Astrocyte (in vitro differentiated cells and primary cell): ENCODE data around the gene TIMM10. TPM values are rescaled to one million over a fixed set of nuclear protein-coding genes. Genes with fewer than 3 reads are reported as not detected.

ENCODE experiments used
- DNase-seq: peaks from one replicate; pipeline ENCODE4 v3.0.0-alpha.2; 2010; ENCODE audit warnings: low read depth
- FAIRE-seq: peaks from 2 replicates; lab custom pipeline; 2011; peaks lifted over from hg19 to GRCh38; lab: Jason Lieb, UNC
- H2AFZ ChIP-seq: 2 replicates; pipeline ENCODE4 v1.6.0; 2012; ENCODE audit warnings: low read depth, low read length, inconsistent platforms
- H3K27ac ChIP-seq: 2 replicates; pipeline ENCODE4 v1.5.1; 2011; ENCODE audit warnings: low read depth, low read length, inconsistent platforms
- H3K27me3 ChIP-seq: 2 replicates; pipeline ENCODE4 v1.6.0; 2011; ENCODE audit warnings: low read length, inconsistent platforms; ENCODE audit not compliant: insufficient read depth
- H3K36me3 ChIP-seq: 2 replicates; pipeline ENCODE4 v1.5.1; 2011; ENCODE audit warnings: low read length, inconsistent platforms; ENCODE audit not compliant: insufficient read depth
- H3K4me1 ChIP-seq: 2 replicates; pipeline ENCODE4 v1.5.1; 2011; ENCODE audit warnings: low read length, inconsistent platforms; ENCODE audit not compliant: insufficient read depth
- H3K4me2 ChIP-seq: 2 replicates; pipeline ENCODE4 v1.6.0; 2012; ENCODE audit warnings: low read length, inconsistent platforms
- H3K4me3 ChIP-seq: 2 replicates; pipeline ENCODE4 v1.5.1; 2011; ENCODE audit warnings: low read depth, mild to moderate bottlenecking, low read length, inconsistent platforms; ENCODE audit not compliant: insufficient read depth
- H3K79me2 ChIP-seq: 2 replicates; pipeline ENCODE4 v1.6.0; 2012; ENCODE audit warnings: mild to moderate bottlenecking, low read length, inconsistent platforms; ENCODE audit not compliant: insufficient read depth
- H3K9ac ChIP-seq: 2 replicates; pipeline ENCODE4 v1.6.0; 2012; ENCODE audit warnings: mild to moderate bottlenecking, low read length, inconsistent platforms
- H3K9me3 ChIP-seq: 2 replicates; pipeline ENCODE4 v1.5.1; 2012; ENCODE audit warnings: low read depth, mild to moderate bottlenecking, low read length, inconsistent platforms; ENCODE audit not compliant: insufficient read depth
- H4K20me1 ChIP-seq: 2 replicates; pipeline ENCODE4 v1.6.0; 2012; ENCODE audit warnings: low read length, inconsistent platforms; ENCODE audit not compliant: insufficient read depth
- H3K27ac Mint-ChIP-seq: one replicate; pipeline ENCODE4 v1.8.0; 2021; ENCODE audit warnings: mild to moderate bottlenecking, mixed read lengths; ENCODE audit not compliant: unreplicated experiment
- H3K27me3 Mint-ChIP-seq: one replicate; pipeline ENCODE4 v1.8.0; 2021; ENCODE audit warnings: low read depth, mixed read lengths; ENCODE audit not compliant: unreplicated experiment
- H3K36me3 Mint-ChIP-seq: one replicate; pipeline ENCODE4 v1.8.0; 2021; ENCODE audit warnings: low read depth, mixed read lengths; ENCODE audit not compliant: unreplicated experiment
- H3K4me1 Mint-ChIP-seq: one replicate; pipeline ENCODE4 v1.8.0; 2021; ENCODE audit warnings: low read depth, mixed read lengths; ENCODE audit not compliant: unreplicated experiment
- H3K4me3 Mint-ChIP-seq: one replicate; pipeline ENCODE4 v1.8.0; 2021; ENCODE audit warnings: mild to moderate bottlenecking, moderate library complexity, mixed read lengths; ENCODE audit not compliant: unreplicated experiment
- H3K9me3 Mint-ChIP-seq: one replicate; pipeline ENCODE4 v1.8.0; 2021; ENCODE audit warnings: mild to moderate bottlenecking, mixed read lengths; ENCODE audit not compliant: unreplicated experiment
- CTCF ChIP-seq: IDR thresholded peaks from 2 replicates; pipeline ENCODE4 v1.5.1; 2011; ENCODE audit warnings: low read depth, mild to moderate bottlenecking, inconsistent platforms, low read length, moderate library complexity; ENCODE audit not compliant: insufficient read depth
- EZH2 ChIP-seq: IDR thresholded peaks from 2 replicates; pipeline ENCODE4 v1.6.1; 2012; ENCODE audit warnings: mild to moderate bottlenecking, low read length, inconsistent platforms; ENCODE audit not compliant: insufficient read depth
- total RNA-seq: library from RNA; stranded (reverse); gene quantifications from 2 replicates; pipeline ENCODE4 v1.2.1, GENCODE V29; 2021

TIMM10 gene
- total RNA-seq, 1 donor from 2014 or later, result 56.1 TPM

GRCh38 chr11:57549983-57550382, 19.4 kb upstream of the TIMM10 start:
- FAIRE-seq, result no peak
- Histone ChIP-seq H3K27ac (no peak overlapping the region), H2AFZ (no peak overlapping the region), H4K20me1 (no peaks in the 10 kb centered on the region), H3K9ac (no peak overlapping the region), H3K4me2 (no peak overlapping the region), H3K36me3 (no peaks in the 10 kb centered on the region), H3K79me2 (no peaks in the 10 kb centered on the region), H3K27me3 (no peaks in the 10 kb centered on the region), H3K4me1 (no peaks in the 10 kb centered on the region), H3K4me3 (no peak overlapping the region), H3K9me3 (no peaks in the 10 kb centered on the region)
- peaks cover 4% of the 10 kb centered on the region for H3K4me1 Mint-ChIP-seq
- H3K9me3 Mint-ChIP-seq, result no peaks in the 10 kb centered on the region
- H3K27me3 Mint-ChIP-seq, result no peaks in the 10 kb centered on the region
- H3K27ac Mint-ChIP-seq, result no peak overlapping the region
- no peak for DNase-seq
- H3K36me3 Mint-ChIP-seq, result peaks cover 39% of the 10 kb centered on the region
- H3K4me3 Mint-ChIP-seq, result no peak overlapping the region
- TF ChIP-seq CTCF, result no peak
- no peak for TF ChIP-seq EZH2

- Histone ChIP-seq H4K20me1 (no peaks in the 10 kb centered on the region), H3K4me3 (no peak overlapping the region), H2AFZ (no peak overlapping the region), H3K4me1 (no peaks in the 10 kb centered on the region), H3K4me2 (no peak overlapping the region), H3K27me3 (no peaks in the 10 kb centered on the region), H3K9ac (no peak overlapping the region), H3K27ac (no peak overlapping the region), H3K36me3 (no peaks in the 10 kb centered on the region), H3K79me2 (no peaks in the 10 kb centered on the region), H3K9me3 (no peaks in the 10 kb centered on the region)
- no peak for TF ChIP-seq EZH2
- TF ChIP-seq CTCF, result no peak
- Mint-ChIP-seq H3K4me1 (peaks cover 4% of the 10 kb centered on the region), H3K4me3 (no peak overlapping the region), H3K27me3 (peaks cover 5% of the 10 kb centered on the region), H3K36me3 (peaks cover 28% of the 10 kb centered on the region), H3K27ac (no peak overlapping the region), H3K9me3 (no peaks in the 10 kb centered on the region)
- no peak for DNase-seq
- no peak for FAIRE-seq
Observed at GRCh38 chr11:57547854-57548377, 17.4 kb upstream of the TIMM10 start.

GRCh38 chr11:57546869-57547475, 16.4 kb upstream of the TIMM10 start:
- no peak for DNase-seq
- FAIRE-seq, result no peak

More at GRCh38 chr11:57546869-57547475, 16.4 kb upstream of the TIMM10 start:
- H3K79me2 ChIP-seq, result no peaks in the 10 kb centered on the region
- Mint-ChIP-seq H3K4me1 (peaks cover 4% of the 10 kb centered on the region), H3K27me3 (peaks cover 8% of the 10 kb centered on the region), H3K4me3 (peak overlapping the region; percentile 50), H3K36me3 (peaks cover 19% of the 10 kb centered on the region), H3K27ac (no peak overlapping the region), H3K9me3 (no peaks in the 10 kb centered on the region)
- H4K20me1 ChIP-seq, result no peaks in the 10 kb centered on the region
- H3K4me1 ChIP-seq, result no peaks in the 10 kb centered on the region
- H3K27me3 ChIP-seq, result no peaks in the 10 kb centered on the region
- TF ChIP-seq CTCF, result no peak
- TF ChIP-seq EZH2, result no peak
- no peaks in the 10 kb centered on the region for H3K36me3 ChIP-seq
- no peak overlapping the region for H3K4me3 ChIP-seq
- H3K4me2 ChIP-seq, result no peak overlapping the region
- H3K27ac ChIP-seq, result no peak overlapping the region
- H2AFZ ChIP-seq, result no peak overlapping the region
- no peak overlapping the region for H3K9ac ChIP-seq
- H3K9me3 ChIP-seq, result no peaks in the 10 kb centered on the region
